Skeletal muscle satellite cell (primary cell): ENCODE measurements around the gene SEC14L2.

ENCODE experiments used
- H3K27me3 ChIP-seq: 2 replicates; pipeline ENCODE4 v1.7.0; 2013; ENCODE audit warnings: low read length; ENCODE audit not compliant: control insufficient read depth, insufficient read depth
- H3K36me3 ChIP-seq: 2 replicates; pipeline ENCODE4 v1.7.0; 2013; ENCODE audit warnings: mild to moderate bottlenecking, control low read depth, low read length; ENCODE audit not compliant: insufficient read depth
- H3K4me1 ChIP-seq: 2 replicates; pipeline ENCODE4 v1.7.0; 2013; ENCODE audit warnings: low read length; ENCODE audit not compliant: control insufficient read depth, insufficient read depth
- H3K4me2 ChIP-seq: 2 replicates; pipeline ENCODE4 v1.7.0; 2013; ENCODE audit warnings: mild to moderate bottlenecking, low read length
- H3K4me3 ChIP-seq: 2 replicates; pipeline ENCODE4 v1.7.0; 2013; ENCODE audit warnings: low read length
- H3K9ac ChIP-seq: 2 replicates; pipeline ENCODE4 v1.7.0; 2013; ENCODE audit warnings: mild to moderate bottlenecking, low read depth, low read length, moderate library complexity
- H3K9me3 ChIP-seq: replicated peaks from 2 replicates; pipeline ENCODE4 v1.7.0; 2013; ENCODE audit warnings: mild to moderate bottlenecking, control low read depth, low read length

Gene SEC14L2

DNA sequence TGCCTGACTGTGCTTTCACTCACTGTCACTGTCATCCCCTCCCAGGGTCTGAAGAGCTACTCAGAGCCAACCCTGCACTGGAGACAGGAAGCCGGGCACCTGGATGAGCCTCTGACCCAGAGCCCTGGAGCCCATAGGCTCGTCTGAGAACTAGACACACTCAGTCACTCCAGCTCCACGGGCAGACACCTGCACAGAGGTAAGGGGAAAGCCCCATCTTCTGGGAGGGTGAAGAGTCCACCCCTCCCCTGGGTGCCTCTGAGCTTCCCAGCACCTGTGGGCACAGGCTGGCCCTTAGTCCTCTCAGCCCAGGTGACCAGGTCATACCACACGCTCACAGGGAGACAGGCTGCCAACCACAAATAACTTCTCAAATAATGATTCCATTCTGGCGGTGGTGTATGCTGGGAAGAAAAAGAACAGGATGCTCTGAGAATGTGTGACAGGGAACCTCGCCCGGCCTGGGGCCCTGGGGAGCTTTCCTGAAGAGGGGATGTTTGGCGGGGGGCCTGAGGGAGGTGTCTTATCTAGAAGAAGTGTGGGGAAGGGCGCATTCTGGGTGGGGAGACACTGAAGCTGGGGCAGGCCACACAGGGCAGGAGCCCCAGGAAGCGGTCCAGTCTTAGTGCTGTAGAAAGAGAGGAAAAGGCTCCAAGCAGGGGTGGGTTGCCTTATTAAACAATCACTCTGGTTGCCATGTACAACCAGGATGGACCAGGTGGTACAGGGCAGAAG lies 34.7 kb upstream of the SEC14L2 start:
- H3K4me2 ChIP-seq: no peak overlapping the region
- no peaks in the 10 kb centered on the region for H3K9me3 ChIP-seq
- H3K9ac ChIP-seq: no peak overlapping the region

DNA sequence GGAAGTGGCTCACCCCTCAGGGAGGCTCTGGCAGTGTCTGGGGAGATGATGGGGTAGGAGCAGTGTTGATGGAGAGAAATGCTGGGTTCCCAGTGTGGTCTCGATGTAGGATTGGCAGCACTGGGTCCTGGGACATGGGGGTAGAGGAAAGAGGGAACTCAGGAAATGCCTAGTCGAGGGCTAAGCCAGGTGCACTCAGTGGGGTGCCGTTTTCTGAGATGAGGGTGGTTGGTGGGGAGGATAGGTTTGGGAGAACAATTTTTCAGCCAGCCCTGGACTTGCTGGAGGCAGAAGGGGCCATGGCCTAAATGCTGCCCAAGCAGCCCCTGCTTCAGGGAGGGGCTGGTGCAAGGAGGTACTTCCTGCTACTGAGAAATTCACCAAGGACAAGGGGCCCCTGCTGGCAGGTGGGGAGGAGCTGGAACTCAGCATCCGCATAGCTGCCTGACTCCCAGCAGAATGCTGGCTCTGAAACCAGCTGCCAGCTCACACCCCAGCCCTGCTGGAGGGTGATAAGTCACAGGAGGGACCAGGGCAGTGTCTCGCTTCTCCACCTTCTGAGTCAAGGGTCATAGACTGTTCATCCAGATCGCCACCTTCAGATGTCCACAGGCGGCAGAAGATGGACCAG lies 34.1 kb upstream of the SEC14L2 start:
- Histone ChIP-seq H3K9me3 (no peaks in the 10 kb centered on the region), H3K4me1 (no peaks in the 10 kb centered on the region), H3K4me3 (no peak overlapping the region), H3K9ac (no peak overlapping the region), H3K27me3 (no peaks in the 10 kb centered on the region), H3K36me3 (no peaks in the 10 kb centered on the region), H3K4me2 (no peak overlapping the region)

More for the DNA sequence above, 34.7 kb upstream of the SEC14L2 start:
- no peaks in the 10 kb centered on the region for H3K27me3 ChIP-seq
- H3K36me3 ChIP-seq: no peaks in the 10 kb centered on the region
- no peaks in the 10 kb centered on the region for H3K4me1 ChIP-seq
- no peak overlapping the region for H3K4me3 ChIP-seq

DNA sequence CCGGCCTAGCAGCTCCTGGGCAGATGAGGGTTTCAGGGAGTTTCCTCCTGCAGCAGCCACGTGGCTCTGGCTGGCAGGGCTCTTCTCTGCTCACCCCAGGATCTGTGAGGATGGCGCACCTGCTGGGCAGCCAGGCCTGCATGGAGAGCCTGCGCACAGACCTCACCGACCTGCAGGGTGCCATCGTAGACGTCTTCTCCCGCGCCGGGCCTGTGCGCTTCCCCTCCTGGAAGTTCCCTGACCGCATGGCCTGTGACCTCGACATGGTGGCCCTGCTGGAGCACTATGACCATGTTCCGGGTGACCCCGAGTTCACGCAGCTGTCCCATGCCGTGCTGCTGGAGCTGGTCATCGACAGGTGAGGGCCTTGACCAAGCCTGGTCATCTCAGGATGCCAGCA lies 30.9 kb upstream of the SEC14L2 start:
- no peaks in the 10 kb centered on the region for H3K27me3 ChIP-seq
- H3K9me3 ChIP-seq: no peaks in the 10 kb centered on the region
- H3K4me1 ChIP-seq: no peaks in the 10 kb centered on the region
- H3K4me3 ChIP-seq: no peak overlapping the region
- H3K4me2 ChIP-seq: no peak overlapping the region
- H3K9ac ChIP-seq: no peak overlapping the region
- no peaks in the 10 kb centered on the region for H3K36me3 ChIP-seq

GRCh38 chr22:30368420-30368819 lies 28.4 kb upstream of the SEC14L2 start:
- no peaks in the 10 kb centered on the region for H3K27me3 ChIP-seq
- no peak overlapping the region for H3K4me3 ChIP-seq
- no peak overlapping the region for H3K9ac ChIP-seq
- no peaks in the 10 kb centered on the region for H3K36me3 ChIP-seq
- H3K9me3 ChIP-seq: no peaks in the 10 kb centered on the region
- H3K4me1 ChIP-seq: no peaks in the 10 kb centered on the region
- H3K4me2 ChIP-seq: no peak overlapping the region

GRCh38 chr22:30370641-30371230 lies 26.1 kb upstream of the SEC14L2 start:
- Histone ChIP-seq H3K4me3 (no peak overlapping the region), H3K27me3 (no peaks in the 10 kb centered on the region), H3K4me2 (no peak overlapping the region), H3K9me3 (no peaks in the 10 kb centered on the region), H3K4me1 (no peaks in the 10 kb centered on the region), H3K9ac (no peak overlapping the region), H3K36me3 (no peaks in the 10 kb centered on the region)

DNA sequence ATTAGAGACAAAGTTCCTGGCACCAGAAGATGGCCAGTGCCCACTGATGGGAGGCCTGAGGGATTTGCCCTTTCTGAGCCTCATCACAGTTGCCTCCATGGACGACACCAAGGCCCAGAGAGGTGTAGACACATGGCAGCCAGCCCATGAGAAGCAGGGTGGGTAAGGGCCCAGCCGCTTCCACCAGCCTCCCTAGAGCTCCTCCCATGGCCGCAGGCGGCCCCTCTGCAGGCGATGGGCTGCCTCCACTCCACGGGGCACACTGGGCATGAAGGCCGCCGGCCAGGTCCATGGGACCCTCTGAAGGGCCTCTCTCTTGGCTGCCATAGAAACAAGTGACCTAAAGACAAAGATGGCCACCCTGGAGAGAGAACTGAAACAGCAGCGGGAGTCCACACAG lies 25.5 kb upstream of the SEC14L2 start:
- Histone ChIP-seq H3K9me3 (no peaks in the 10 kb centered on the region), H3K4me2 (no peak overlapping the region), H3K27me3 (no peaks in the 10 kb centered on the region), H3K9ac (no peak overlapping the region), H3K36me3 (no peaks in the 10 kb centered on the region), H3K4me1 (no peaks in the 10 kb centered on the region), H3K4me3 (no peak overlapping the region)

- Histone ChIP-seq H3K27me3 (no peaks in the 10 kb centered on the region), H3K4me2 (no peak overlapping the region)
These were observed 24.8 kb upstream of the SEC14L2 start for GRCh38 chr22:30371981-30372380.

GRCh38 chr22:30372915-30373314 lies 23.9 kb upstream of the SEC14L2 start:
- H3K4me3 ChIP-seq: no peak overlapping the region
- no peaks in the 10 kb centered on the region for H3K27me3 ChIP-seq
- H3K4me2 ChIP-seq: no peak overlapping the region
- no peak overlapping the region for H3K9ac ChIP-seq
- no peaks in the 10 kb centered on the region for H3K4me1 ChIP-seq
- H3K36me3 ChIP-seq: peaks cover 14% of the 10 kb centered on the region
- H3K9me3 ChIP-seq: no peaks in the 10 kb centered on the region

More at GRCh38 chr22:30371981-30372380, 24.8 kb upstream of the SEC14L2 start:
- no peaks in the 10 kb centered on the region for H3K9me3 ChIP-seq
- no peaks in the 10 kb centered on the region for H3K4me1 ChIP-seq
- peaks cover 4% of the 10 kb centered on the region for H3K36me3 ChIP-seq
- no peak overlapping the region for H3K4me3 ChIP-seq
- no peak overlapping the region for H3K9ac ChIP-seq

DNA sequence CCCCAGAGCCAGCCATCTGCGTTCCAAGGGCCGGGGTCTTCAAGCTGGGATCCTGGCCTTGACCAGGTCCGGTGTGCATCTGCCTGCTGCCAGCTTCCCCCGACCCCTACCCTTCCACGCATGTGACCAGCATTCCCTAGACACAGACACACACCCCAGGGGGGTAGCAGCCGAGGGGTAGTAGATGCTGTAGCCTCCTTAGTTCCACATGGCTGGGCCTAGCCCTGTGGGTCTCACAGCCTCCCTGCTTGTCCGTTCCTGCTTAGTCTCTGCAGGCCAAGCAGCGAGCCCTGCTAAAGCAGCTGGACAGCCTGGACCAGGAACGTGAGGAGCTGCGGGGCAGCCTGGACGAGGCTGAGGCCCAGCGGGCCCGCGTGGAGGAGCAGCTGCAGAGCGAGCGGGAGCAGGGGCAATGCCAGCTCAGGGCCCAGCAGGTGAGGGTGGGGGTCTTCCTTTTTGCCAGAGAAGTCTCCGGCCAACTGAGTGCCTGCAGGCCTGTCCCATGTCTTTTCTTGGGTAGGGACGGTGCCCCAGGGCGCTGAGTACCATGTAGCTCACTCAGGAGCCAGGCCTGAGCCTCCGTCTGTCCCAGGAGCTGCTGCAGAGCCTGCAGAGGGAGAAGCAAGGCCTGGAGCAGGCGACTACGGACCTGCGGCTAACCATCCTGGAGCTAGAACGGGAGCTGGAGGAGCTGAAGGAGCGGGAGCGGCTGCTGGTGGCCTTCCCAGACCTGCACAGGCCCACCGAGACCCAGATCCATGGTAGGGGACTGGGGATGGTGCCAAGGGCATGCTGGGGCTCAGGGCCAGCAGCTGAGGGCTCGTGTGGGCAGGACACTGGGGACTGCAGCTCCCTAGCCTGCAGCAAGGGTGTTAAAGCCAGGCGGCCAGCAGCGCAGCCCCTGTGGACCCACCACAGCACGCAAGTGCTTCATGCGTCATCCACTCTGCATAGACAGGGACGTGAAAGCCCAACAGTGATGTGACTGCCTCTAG lies 23.2 kb upstream of the SEC14L2 start:
- Histone ChIP-seq H3K4me1 (no peaks in the 10 kb centered on the region), H3K9me3 (no peaks in the 10 kb centered on the region), H3K36me3 (peaks cover 15% of the 10 kb centered on the region), H3K4me2 (no peak overlapping the region), H3K4me3 (no peak overlapping the region), H3K27me3 (no peaks in the 10 kb centered on the region), H3K9ac (no peak overlapping the region)

GRCh38 chr22:30375312-30375849 lies 21.4 kb upstream of the SEC14L2 start:
- Histone ChIP-seq H3K4me1 (no peaks in the 10 kb centered on the region), H3K9ac (no peak overlapping the region), H3K4me3 (no peak overlapping the region), H3K9me3 (no peaks in the 10 kb centered on the region), H3K36me3 (peaks cover 31% of the 10 kb centered on the region), H3K4me2 (no peak overlapping the region), H3K27me3 (no peaks in the 10 kb centered on the region)

DNA sequence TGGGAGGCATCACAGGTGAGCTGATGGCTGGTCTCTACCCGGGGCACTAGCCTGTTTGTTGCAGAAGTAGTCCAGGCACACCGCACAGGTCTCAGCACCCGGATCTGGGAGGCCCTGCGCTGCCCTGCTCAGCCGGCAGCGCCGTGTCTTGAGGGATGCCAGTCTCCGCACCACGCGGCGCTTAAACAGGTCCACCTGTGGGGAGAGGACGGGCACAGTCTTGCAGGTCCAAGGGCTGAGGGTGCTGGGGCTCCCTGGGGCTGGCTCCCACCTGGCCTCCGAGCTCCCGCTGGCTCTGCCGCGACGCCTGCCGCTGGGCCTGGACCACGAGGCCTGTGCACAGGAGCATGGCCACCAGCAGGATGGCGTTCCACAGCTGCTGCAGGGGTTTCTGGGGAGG lies 16.8 kb upstream of the SEC14L2 start:
- Histone ChIP-seq H3K27me3 (no peaks in the 10 kb centered on the region), H3K4me3 (no peak overlapping the region), H3K4me1 (no peaks in the 10 kb centered on the region), H3K9me3 (no peaks in the 10 kb centered on the region), H3K4me2 (no peak overlapping the region), H3K9ac (no peak overlapping the region), H3K36me3 (peaks cover 49% of the 10 kb centered on the region)
